GM23338 (cell line): Measurements from ENCODE around the gene MTARC2. TPM values are rescaled to one million over a fixed set of nuclear protein-coding genes. Genes with fewer than 3 reads are reported as not detected.

Experiments used
- ATAC-seq: fragments of 200-7000 bp; cut with Tn5 transposase; 3 replicates; pipeline ENCODE4 v1.9.1; 2020
- DNase-seq: peaks from one replicate; pipeline ENCODE4 v3.0.0-alpha.2; 2015; ENCODE audit warnings: low spot score
- H2AFZ ChIP-seq: fragments of 200-600 bp; sonication (generic); 2 replicates; pipeline ENCODE4 v1.8.0; 2016; ENCODE audit warnings: antibody characterized with exemption, mild to moderate bottlenecking, moderate library complexity
- H3F3A ChIP-seq: fragments of 200-600 bp; sonication (generic); replicated peaks from 2 replicates; pipeline ENCODE4 v1.8.0; 2017; ENCODE audit warnings: antibody characterized with exemption, mixed run types, low read depth
- H3K27ac ChIP-seq: fragments of 200-600 bp; sonication (generic); 2 replicates; pipeline ENCODE4 v1.6.1; 2016; ENCODE audit warnings: low read depth
- H3K27me3 ChIP-seq: fragments of 200-600 bp; sonication (generic); 2 replicates; pipeline ENCODE4 v1.8.0; 2016; ENCODE audit warnings: mild to moderate bottlenecking, mixed run types, moderate library complexity; ENCODE audit not compliant: insufficient read depth
- H3K36me3 ChIP-seq: fragments of 200-600 bp; sonication (generic); 2 replicates; pipeline ENCODE4 v1.8.0; 2016; ENCODE audit warnings: mild to moderate bottlenecking; ENCODE audit not compliant: insufficient read depth
- H3K4me1 ChIP-seq: fragments of 200-600 bp; sonication (generic); 2 replicates; pipeline ENCODE4 v1.8.0; 2016; ENCODE audit warnings: mild to moderate bottlenecking, moderate library complexity; ENCODE audit not compliant: insufficient read depth
- H3K4me2 ChIP-seq: fragments of 200-600 bp; sonication (generic); 2 replicates; pipeline ENCODE4 v1.7.1; 2017; ENCODE audit warnings: mixed run types
- H3K4me3 ChIP-seq: fragments of 200-600 bp; sonication (generic); 2 replicates; pipeline ENCODE4 v1.6.1; 2016; ENCODE audit warnings: mixed run types
- H3K79me2 ChIP-seq: fragments of 200-600 bp; sonication (generic); replicated peaks from 2 replicates; pipeline ENCODE4 v1.8.0; 2017; ENCODE audit warnings: mild to moderate bottlenecking; ENCODE audit not compliant: insufficient read depth
- H3K9me2 ChIP-seq: fragments of 200-600 bp; sonication (generic); 2 replicates; pipeline ENCODE4 v1.8.0; 2017; ENCODE audit not compliant: insufficient read depth
- H4K20me1 ChIP-seq: fragments of 200-600 bp; sonication (generic); replicated peaks from 2 replicates; pipeline ENCODE4 v1.8.0; 2017; ENCODE audit warnings: mild to moderate bottlenecking; ENCODE audit not compliant: insufficient read depth
- H3K27ac Mint-ChIP-seq: 2 replicates; pipeline ENCODE4 v1.8.0; 2020; ENCODE audit warnings: inconsistent platforms, mild to moderate bottlenecking, moderate library complexity, mixed read lengths
- H3K27me3 Mint-ChIP-seq: 3 replicates; pipeline ENCODE4 v1.8.0; 2022; ENCODE audit warnings: low read depth, mild to moderate bottlenecking, moderate library complexity, mixed read lengths, inconsistent platforms; ENCODE audit not compliant: insufficient read depth, poor library complexity
- H3K36me3 Mint-ChIP-seq: 3 replicates; pipeline ENCODE4 v1.8.0; 2021; ENCODE audit warnings: low read depth, mild to moderate bottlenecking, inconsistent platforms, moderate library complexity, mixed read lengths
- H3K4me1 Mint-ChIP-seq: 3 replicates; pipeline ENCODE4 v1.8.0; 2020; ENCODE audit warnings: mild to moderate bottlenecking, inconsistent platforms, mixed read lengths
- H3K4me3 Mint-ChIP-seq: 3 replicates; pipeline ENCODE4 v1.8.0; 2021; ENCODE audit warnings: moderate library complexity, mild to moderate bottlenecking, inconsistent platforms, mixed read lengths
- H3K9me3 Mint-ChIP-seq: 3 replicates; pipeline ENCODE4 v1.8.0; 2020; ENCODE audit warnings: moderate library complexity, mild to moderate bottlenecking, inconsistent platforms, mixed read lengths
- CREB1 ChIP-seq: fragments of 250-450 bp; sonication (Bioruptor Pico); IDR thresholded peaks from 2 replicates; pipeline ENCODE4 v1.5.0; 2020; ENCODE audit warnings: low read depth, mild to moderate bottlenecking, moderate library complexity
- ETS1 ChIP-seq: IDR thresholded peaks from 2 replicates; pipeline ENCODE4 v1.6.1; 2016; ENCODE audit warnings: antibody characterized with exemption
- EZH2 ChIP-seq: fragments of 200-600 bp; sonication (generic); IDR thresholded peaks from one replicate; pipeline ENCODE4 v1.8.0; 2017; ENCODE audit warnings: antibody characterized with exemption, mild to moderate bottlenecking, low read depth; ENCODE audit not compliant: unreplicated experiment
- EZH2phosphoT487 ChIP-seq: fragments of 200-600 bp; sonication (generic); IDR thresholded peaks from one replicate; pipeline ENCODE4 v1.8.1; 2018; ENCODE audit warnings: antibody characterized with exemption; ENCODE audit not compliant: unreplicated experiment
- JUNB ChIP-seq: IDR thresholded peaks from one replicate; pipeline ENCODE4 v1.6.1; 2016; ENCODE audit warnings: antibody characterized with exemption; ENCODE audit not compliant: unreplicated experiment
- POLR2AphosphoS5 ChIP-seq: IDR thresholded peaks from 2 replicates; pipeline ENCODE4 v1.6.1; 2016; ENCODE audit warnings: antibody characterized with exemption, low read depth
- REST ChIP-seq: IDR thresholded peaks from one replicate; pipeline ENCODE4 v1.6.1; 2018; ENCODE audit warnings: antibody characterized with exemption; ENCODE audit not compliant: unreplicated experiment
- ZNF114 ChIP-seq: fragments of 250-450 bp; sonication (Bioruptor Pico); IDR thresholded peaks from 2 replicates; pipeline ENCODE4 v1.5.0; 2020; ENCODE audit warnings: mild to moderate bottlenecking, moderate library complexity
- ZNF462 ChIP-seq: fragments of 250-450 bp; sonication (Bioruptor Pico); IDR thresholded peaks from 2 replicates; pipeline ENCODE4 v1.5.0; 2020; ENCODE audit warnings: mild to moderate bottlenecking, moderate library complexity
- polyA plus RNA-seq: library from polyadenylated mRNA; unstranded; fragments of >200 nt; fragmentation: Nextera tagmentation; extraction: Ambion mirVana; gene quantifications from 2 replicates; pipeline ENCODE4 v1.2.1, GENCODE V29; 2016
- total RNA-seq: library from RNA; depleted of rRNA; stranded (reverse); fragments of >200 nt; shearing (Covaris generic); gene quantifications from 2 replicates; pipeline ENCODE4 v1.2.3, GENCODE V29; 2014

MTARC2 gene
- total and polyA plus RNA-seq, 2 experiments from 2014 or later = 4.1 to 8.0 TPM

- TF ChIP-seq EZH2phosphoT487 = no peak
- TF ChIP-seq POLR2AphosphoS5 = no peak
- TF ChIP-seq ETS1 = no peak
- no peak for TF ChIP-seq ZNF114 (CRISPR knock-in tag)
- TF ChIP-seq EZH2 = no peak
- no peak for TF ChIP-seq CREB1 (CRISPR knock-in tag)
- TF ChIP-seq ZNF462 (CRISPR knock-in tag) = no peak
- no peak for TF ChIP-seq JUNB
- no peak for TF ChIP-seq REST
- Histone ChIP-seq H3K79me2 (no peaks in the 10 kb centered on the region), H3K27ac (no peak overlapping the region), H3K4me3 (no peak overlapping the region), H3K4me1 (0 out of 2 replicates have a peak, but pooled peaks cover 10% of the 10 kb centered on the region), H3F3A (no peaks in the 10 kb centered on the region), H3K9me2 (peaks cover 11% of the 10 kb centered on the region; the same call in 1 of the 2 replicates), H3K27me3 (no peaks in the 10 kb centered on the region), H3K36me3 (no peaks in the 10 kb centered on the region), H4K20me1 (no peaks in the 10 kb centered on the region), H2AFZ (no peak overlapping the region), H3K4me2 (no peak overlapping the region)
- H3K4me1 Mint-ChIP-seq = peaks cover 31% of the 10 kb centered on the region
- no peak overlapping the region for H3K27ac Mint-ChIP-seq
- peaks cover 2% of the 10 kb centered on the region for H3K27me3 Mint-ChIP-seq
- no peaks in the 10 kb centered on the region for H3K9me3 Mint-ChIP-seq
- DNase-seq = no peak
- ATAC-seq = no peak
- no peak overlapping the region for H3K4me3 Mint-ChIP-seq
- H3K36me3 Mint-ChIP-seq = peaks cover 3% of the 10 kb centered on the region; the same call in 1 of the 3 replicates
Measured at GRCh38 chr1:220699044-220699443, 49.1 kb upstream of the MTARC2 start.
